ENCODE measurements around the gene TEX26. TPM values are rescaled to one million over a fixed set of nuclear protein-coding genes. Genes with fewer than 3 reads are reported as not detected.

Gene TEX26
- total and polyA plus RNA-seq, 9 of the 15 experiments (the other 6 are each of a cell fraction or from before 2014, with no cell fraction given): not detected

DNA sequence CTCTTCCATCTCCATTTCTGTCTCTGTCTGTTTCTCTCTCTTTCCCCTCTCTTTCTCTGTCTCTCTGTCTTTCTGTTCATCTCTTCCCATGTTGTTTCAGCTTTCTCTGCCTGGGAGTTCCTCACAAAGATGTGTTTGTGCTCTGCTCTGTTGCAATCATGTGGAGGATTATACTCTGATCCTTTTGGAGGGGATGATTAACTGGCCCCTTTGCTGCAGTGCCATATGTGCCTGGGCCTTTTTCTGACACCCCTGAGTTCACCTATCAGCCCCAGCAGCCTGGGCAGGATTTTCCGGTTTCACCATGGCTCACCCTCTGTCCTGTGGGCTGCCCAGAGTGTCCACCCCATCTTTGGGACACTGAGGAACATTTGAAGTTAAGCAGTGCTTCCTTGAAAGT is 9.0 kb upstream of the TEX26 start:
- WGBS (ENCODE audit: insufficient coverage, low coverage, missing lambda C conversion rate): no CpG with 5 or more reads among the region's 1 CpG
- Histone ChIP-seq H3K36me3 (ENCODE audit: control insufficient read depth, insufficient read depth, low read length) (no peaks in the 10 kb centered on the region), H3K9me1 (ENCODE audit: control insufficient read depth, insufficient read depth, low read length) (no peaks in the 10 kb centered on the region), H3K79me2 (ENCODE audit: control insufficient read depth, insufficient read depth, low read length) (no peaks in the 10 kb centered on the region), H4K20me1 (replicated peaks; ENCODE audit: control insufficient read depth, insufficient read depth, low read length) (no peaks in the 10 kb centered on the region), H2AFZ (ENCODE audit: low read depth, low read length) (no peak overlapping the region), H3K4me1 (replicated peaks in 1 of 2; ENCODE audit: control insufficient read depth in 2 of 2, insufficient read depth in 2 of 2, low read length in 2 of 2) (no peaks in the 10 kb centered on the region), H3K9ac (ENCODE audit: insufficient read depth in 1 of 2, low read depth in 2 of 2, low read length in 2 of 2) (no peak overlapping the region), H3K4me3 (no peak overlapping the region), H3K27ac (ENCODE audit: extremely low read depth, low read depth, low read length) (no peak overlapping the region), H3K9me3 (replicated peaks; ENCODE audit: control insufficient read depth, insufficient read depth, low read depth, low read length) (no peaks in the 10 kb centered on the region), H3K27me3 (ENCODE audit: control insufficient read depth in 2 of 2, insufficient read depth in 2 of 2, low read length in 2 of 2) (peaks cover 0 to 5% of the 10 kb centered on the region in 2 experiments; a peak in 1 of 5 replicates), H3K4me2 (ENCODE audit: insufficient read depth, low read length) (no peak overlapping the region)
- in situ Hi-C loops (cut with MboI): no loop called here
- no peak for ATAC-seq
- no peak for DNase-seq (ENCODE audit: extremely low read depth in 1 of 4, low spot score in 3 of 4)
- CTCF ChIA-PET (ENCODE audit: low intra/inter-chr PET ratio): no interaction called here
- no peak for TF ChIP-seq MEIS2 (IDR thresholded peaks at IDR 0.05; ENCODE audit: partially characterized antibody)
- POLR2A ChIA-PET: interaction anchor here (0.7 kb wide), 1 partner anchor 35 kb away, joined by 3 read pairs; no protein-coding TSS in a partner anchor
- BruUV-seq (replicated peaks): no TSS peak
- no peak for FAIRE-seq
- intact Hi-C loops (cut with micrococcal nuclease): no loop called here

DNA sequence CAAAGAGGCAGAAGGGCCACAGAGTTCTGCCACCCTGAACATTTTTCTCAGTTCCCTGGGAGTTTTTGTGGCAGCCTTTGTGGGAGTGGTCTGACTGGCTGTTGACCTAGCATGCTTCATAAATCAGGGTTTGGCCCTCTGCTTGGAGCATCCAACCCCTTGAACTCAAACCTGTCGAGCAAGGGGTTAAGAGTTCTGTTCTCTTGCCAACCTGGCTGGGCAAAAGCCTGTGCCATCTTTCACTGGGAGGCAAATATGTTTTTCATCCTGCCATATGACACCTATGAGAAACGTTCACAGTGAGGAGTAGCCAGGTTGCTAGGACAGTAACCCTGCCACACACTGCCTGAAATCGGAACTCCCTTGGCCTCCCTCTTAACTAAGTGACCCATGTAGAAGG is 7.7 kb upstream of the TEX26 start:
- POLR2A ChIA-PET: no interaction called here

More for the DNA sequence above, 7.7 kb upstream of the TEX26 start:
- Histone ChIP-seq H3K4me2 (ENCODE audit: insufficient read depth, low read length) (no peak overlapping the region), H3K9me3 (replicated peaks; ENCODE audit: control insufficient read depth, insufficient read depth, low read depth, low read length) (no peaks in the 10 kb centered on the region), H3K4me3 (no peak overlapping the region), H2AFZ (ENCODE audit: low read depth, low read length) (no peak overlapping the region), H3K27me3 (ENCODE audit: control insufficient read depth in 2 of 2, insufficient read depth in 2 of 2, low read length in 2 of 2) (peaks cover 0 to 5% of the 10 kb centered on the region in 2 experiments; a peak in 1 of 5 replicates), H3K36me3 (ENCODE audit: control insufficient read depth, insufficient read depth, low read length) (no peaks in the 10 kb centered on the region), H4K20me1 (replicated peaks; ENCODE audit: control insufficient read depth, insufficient read depth, low read length) (no peaks in the 10 kb centered on the region), H3K4me1 (replicated peaks in 1 of 2; ENCODE audit: control insufficient read depth in 2 of 2, insufficient read depth in 2 of 2, low read length in 2 of 2) (no peaks in the 10 kb centered on the region), H3K79me2 (ENCODE audit: control insufficient read depth, insufficient read depth, low read length) (no peaks in the 10 kb centered on the region), H3K9ac (ENCODE audit: insufficient read depth in 1 of 2, low read depth in 2 of 2, low read length in 2 of 2) (no peak overlapping the region), H3K9me1 (ENCODE audit: control insufficient read depth, insufficient read depth, low read length) (no peaks in the 10 kb centered on the region), H3K27ac (ENCODE audit: extremely low read depth, low read depth, low read length) (no peak overlapping the region)
- intact Hi-C loops (cut with micrococcal nuclease): no loop called here
- FAIRE-seq (no peak), DNase-seq (ENCODE audit: extremely low read depth in 1 of 4, low spot score in 3 of 4) (no peak), ATAC-seq (no peak)
- BruUV-seq (replicated peaks): no TSS peak
- 0% methylated on average over 3 of the region's 3 CpGs for WGBS (ENCODE audit: insufficient coverage, low coverage, missing lambda C conversion rate)
- no peak for TF ChIP-seq ZBTB17 (CRISPR knock-in tag; IDR thresholded peaks at IDR 0.05)
- TF ChIP-seq, protein P1, sequence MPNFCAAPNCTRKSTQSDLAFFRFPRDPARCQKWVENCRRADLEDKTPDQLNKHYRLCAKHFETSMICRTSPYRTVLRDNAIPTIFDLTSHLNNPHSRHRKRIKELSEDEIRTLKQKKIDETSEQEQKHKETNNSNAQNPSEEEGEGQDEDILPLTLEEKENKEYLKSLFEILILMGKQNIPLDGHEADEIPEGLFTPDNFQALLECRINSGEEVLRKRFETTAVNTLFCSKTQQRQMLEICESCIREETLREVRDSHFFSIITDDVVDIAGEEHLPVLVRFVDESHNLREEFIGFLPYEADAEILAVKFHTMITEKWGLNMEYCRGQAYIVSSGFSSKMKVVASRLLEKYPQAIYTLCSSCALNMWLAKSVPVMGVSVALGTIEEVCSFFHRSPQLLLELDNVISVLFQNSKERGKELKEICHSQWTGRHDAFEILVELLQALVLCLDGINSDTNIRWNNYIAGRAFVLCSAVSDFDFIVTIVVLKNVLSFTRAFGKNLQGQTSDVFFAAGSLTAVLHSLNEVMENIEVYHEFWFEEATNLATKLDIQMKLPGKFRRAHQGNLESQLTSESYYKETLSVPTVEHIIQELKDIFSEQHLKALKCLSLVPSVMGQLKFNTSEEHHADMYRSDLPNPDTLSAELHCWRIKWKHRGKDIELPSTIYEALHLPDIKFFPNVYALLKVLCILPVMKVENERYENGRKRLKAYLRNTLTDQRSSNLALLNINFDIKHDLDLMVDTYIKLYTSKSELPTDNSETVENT (CRISPR knock-in tag; IDR thresholded peaks at IDR 0.05): no peak
- no peak for TF ChIP-seq TBP (optimal IDR thresholded peaks at IDR 0.05; ENCODE audit: low read depth, low read length)
- no peak for TF ChIP-seq HNRNPLL (IDR thresholded peaks at IDR 0.05; ENCODE audit: low read depth, low read length, poor library complexity, severe bottlenecking)
- no peak for TF ChIP-seq KLF16 (IDR thresholded peaks at IDR 0.05)
- CTCF ChIA-PET (ENCODE audit: low intra/inter-chr PET ratio): no interaction called here
- in situ Hi-C loops (cut with MboI): no loop called here

Measured in K562 (cell line).